ENCODE measurements around the gene TMEM61.

- TF ChIP-seq CTCF (IDR thresholded peaks at IDR 0.05): peak in 2 of 6 experiments; percentile 24 to 36
- no peak for TF ChIP-seq POLR2A (IDR thresholded peaks at IDR 0.05)
These were observed 2.3 kb downstream of the TMEM61 start for GRCh38 chr1:54982739-54983138.
